T-helper 2 cell (primary cell): ENCODE data around the gene MAP3K15.
"Not testable (repeated sequence)": the region's sequence is repeated elsewhere in the genome, so short reads cannot be mapped to it uniquely, and the experiment has no call there.

ENCODE experiments used
- DNase-seq, 5 experiments: peaks; one replicate each; pipeline versions ENCODE4 v3.0.0 to v3.0.0-alpha.2; 2012 to 2022

Gene MAP3K15

DNA sequence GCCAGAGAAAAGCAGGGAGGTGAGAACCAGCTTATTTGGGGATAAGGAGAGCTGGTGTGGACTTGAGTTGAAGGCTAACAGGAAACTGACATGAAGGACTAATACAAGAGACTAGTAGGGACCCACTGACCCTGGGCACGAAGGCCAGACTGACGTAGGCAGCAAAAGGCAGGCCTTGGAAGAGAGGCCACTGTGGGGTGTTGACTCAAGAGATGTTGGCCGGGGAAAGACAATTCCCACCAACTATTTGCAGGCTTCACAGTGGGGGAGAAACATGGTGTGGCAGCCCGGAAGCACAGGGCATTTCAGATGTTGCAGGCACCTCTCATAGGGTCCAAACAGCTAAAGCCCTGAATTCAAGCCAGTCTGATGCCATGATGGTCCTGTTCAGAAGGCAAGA lies 24.4 kb upstream of the MAP3K15 start:
- no peak for DNase-seq

DNA sequence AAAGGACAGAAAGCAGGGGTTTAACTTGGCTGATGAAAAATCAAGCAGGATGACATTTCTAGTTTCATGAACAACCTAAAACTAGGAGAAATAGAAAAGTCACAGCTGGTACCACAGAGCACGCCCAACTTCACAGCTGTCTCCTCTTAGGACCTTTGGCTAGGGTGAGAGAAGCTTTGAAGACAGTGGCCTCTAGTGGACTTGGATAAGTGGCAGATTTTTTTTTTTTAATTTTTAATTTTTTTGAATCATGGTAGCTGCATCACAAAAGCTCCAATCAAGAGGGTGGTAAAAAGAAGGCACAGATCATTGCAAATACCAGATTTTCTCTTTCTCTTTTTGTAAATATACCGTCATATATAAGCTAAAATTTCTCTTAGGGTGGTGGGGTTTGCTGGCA lies 20.2 kb upstream of the MAP3K15 start:
- DNase-seq = peak in 1 of 5 experiments; percentile 8

DNA sequence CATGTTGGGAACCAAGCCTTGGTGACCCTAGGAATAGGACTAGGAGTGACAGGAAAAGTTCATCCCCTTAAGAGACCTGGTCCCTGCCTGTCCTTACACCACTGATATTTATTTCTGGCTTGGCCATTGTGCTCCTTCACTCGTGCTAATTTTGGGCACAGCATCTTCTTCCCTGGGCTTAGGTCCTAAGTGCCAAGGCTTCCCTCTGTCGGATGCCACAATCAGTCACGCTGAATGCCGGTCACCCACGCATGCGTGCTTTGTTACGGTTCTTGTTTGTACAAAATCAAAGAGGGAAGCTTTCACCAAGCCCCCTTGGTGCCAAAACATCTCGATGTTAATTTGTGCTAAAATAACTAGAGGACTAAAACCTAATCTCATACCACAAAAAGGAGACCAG lies 17.4 kb upstream of the MAP3K15 start:
- DNase-seq = no peak

DNA sequence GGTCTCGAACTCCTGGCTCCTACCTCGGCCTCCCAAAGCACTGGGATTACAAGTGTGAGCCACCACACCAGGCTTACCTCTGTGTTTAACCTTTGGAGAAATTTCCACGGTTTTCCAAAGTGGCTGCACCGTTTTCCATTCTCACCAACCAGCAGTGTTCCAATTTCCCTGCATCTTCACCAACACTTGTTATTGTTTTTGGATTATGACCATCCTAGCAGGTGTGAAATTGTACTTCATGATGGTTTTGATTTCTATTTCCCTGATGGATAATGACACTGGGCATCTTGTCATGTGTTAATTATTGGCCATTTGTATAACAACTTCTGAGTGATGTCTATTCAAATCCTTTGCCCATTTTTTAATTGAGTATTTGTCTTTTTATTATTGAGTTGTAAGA lies 2.7 kb upstream of the MAP3K15 start:
- DNase-seq = no peak

DNA sequence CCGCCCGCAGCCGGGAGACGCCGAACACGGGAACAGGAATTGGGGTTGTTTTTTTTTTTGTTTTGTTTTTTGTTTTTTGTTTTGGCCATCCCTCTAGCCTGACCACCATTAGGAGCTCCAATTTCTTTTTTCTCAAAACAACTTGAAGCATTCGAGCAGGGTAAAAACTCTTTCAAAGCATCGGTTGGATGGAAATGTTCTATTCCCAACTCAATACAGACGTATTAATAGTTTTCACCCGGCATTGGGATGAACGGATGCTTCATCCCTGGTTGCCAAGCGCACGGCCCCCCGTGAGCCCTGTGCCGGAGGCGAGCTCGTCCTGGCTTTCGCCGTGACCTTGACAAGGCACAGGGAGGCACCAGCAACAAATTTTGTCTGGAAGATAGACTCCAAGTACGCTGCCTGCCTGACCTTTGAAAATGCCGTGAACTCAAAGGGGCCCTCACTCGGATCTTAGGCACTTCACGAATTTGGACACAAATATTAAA lies 352 bp upstream of the MAP3K15 start:
- no peak for DNase-seq

DNA sequence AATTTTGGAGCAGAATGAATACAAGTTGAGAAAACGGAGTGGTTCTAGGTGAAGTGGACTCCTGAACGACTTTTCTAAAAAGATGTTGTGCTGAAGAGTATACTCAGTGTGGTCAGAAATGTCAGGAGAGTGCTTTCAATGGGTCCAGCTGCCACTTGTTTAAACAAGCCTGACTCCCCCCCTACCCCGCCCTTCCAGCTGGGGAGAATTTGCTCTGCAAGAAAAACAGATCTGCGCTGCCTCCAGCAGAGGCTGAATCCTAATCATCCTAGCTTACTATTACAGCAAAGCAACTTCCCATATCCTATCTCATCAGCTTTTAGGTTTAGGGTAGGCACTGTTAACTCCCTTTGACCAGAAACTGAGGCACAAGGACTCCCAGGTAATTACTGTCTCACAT lies 1.9 kb downstream of the MAP3K15 start:
- DNase-seq = no peak

DNA sequence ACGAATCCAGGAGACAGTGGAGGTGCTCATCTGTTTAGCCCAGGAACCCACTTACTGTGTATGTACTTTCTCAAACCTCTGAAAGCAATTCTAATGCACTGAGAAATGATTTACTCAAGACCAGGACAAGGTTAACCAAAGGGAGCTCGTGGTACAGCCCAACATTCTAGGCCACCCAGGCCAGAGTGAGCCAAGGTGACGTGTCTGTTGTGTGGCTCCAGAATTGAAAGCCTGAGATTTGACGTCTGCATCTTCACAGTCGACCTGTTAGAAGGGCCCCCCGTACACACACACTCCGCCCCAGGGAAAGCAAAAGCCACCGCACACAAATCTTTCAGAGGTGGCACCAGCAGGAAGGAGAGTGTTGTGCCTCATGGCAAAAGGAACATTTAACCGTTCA lies 2.3 kb downstream of the MAP3K15 start:
- no peak for DNase-seq

DNA sequence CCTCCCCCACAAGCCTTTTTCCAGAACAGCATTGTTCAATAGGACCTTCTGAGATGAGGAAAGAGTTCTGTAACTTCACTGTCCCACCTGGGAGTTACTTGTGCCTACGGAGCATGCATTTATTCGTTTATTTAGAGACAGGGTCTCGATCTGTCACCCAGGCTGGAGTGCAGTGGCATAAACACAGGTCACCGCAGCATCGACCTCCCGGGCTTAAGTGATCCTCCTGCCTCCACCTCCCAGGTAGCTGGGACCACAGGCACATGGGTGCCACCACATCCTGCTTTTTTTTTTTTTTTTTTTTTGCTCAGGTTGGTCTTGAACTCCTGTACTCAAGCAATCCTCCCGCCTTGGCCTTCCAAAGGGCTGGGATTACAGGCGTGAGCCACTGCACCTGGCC lies 2.9 kb downstream of the MAP3K15 start:
- DNase-seq = no peak

DNA sequence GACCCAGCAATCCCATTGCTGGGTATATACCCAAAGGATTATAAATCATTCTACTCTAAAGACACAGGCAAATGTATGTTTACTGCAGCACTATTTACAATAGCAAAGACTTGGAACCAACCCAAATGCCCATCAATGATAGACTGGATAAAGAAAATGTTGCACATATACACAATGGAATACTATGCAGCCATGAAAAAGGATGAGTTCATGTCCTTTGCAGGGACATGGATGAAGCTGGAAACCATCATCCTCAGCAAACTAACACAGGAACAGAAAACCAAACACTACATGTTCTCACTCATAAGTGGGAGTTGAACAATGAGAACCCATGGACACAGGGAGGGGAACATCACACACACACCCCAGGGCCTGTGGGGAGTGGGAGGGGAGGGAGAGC lies 3.5 kb downstream of the MAP3K15 start:
- DNase-seq = not testable (repeated sequence)

DNA sequence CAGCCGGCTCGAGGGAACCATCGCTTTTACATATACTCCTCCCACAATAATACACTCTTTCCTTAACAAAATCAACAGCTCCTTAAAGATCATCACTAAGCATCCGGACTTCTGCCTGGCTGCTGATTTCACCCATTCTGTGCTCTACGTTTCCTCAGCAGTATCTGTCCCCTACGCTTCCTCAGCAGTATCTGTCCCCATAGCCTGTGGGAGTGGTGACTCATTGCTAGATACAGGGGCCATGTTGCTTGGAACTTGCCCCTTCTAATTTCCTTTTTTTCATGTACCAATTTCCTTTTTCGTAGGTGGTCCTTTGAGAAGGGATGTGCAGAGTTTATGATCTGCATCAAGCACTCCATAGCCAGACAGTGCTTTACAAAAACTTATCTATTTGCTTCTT lies 18.6 kb downstream of the MAP3K15 start:
- no peak for DNase-seq

DNA sequence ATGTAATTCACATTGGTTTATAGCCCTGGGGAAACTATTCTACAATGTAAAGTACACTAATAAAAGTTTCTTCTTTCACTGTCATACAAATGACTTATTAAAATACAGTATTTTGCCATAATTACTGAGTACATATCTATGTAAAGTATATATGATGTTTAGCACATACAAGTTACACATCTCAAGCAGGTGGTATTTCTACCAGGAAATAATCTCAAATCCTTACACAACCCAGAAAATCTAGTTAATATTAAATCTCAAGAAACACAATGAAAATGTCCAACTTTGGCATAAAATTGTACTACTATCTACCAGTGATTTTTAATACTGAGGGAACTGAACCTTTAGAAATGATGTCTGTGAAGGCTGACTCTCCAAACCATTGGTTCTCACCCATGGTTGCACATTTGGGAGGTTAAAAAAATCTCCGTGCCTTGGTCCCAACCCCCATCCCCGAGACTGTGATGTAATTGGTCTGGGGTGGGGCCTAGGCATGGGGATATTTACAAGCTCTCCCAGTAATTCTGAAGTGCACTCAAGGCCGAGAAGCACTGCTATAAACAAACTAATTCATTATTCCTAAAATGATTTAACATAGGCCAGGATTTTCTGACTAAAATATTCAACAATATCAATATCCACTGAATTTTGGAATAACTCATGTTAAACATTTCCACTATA lies 27.6 kb downstream of the MAP3K15 start:
- DNase-seq = no peak

DNA sequence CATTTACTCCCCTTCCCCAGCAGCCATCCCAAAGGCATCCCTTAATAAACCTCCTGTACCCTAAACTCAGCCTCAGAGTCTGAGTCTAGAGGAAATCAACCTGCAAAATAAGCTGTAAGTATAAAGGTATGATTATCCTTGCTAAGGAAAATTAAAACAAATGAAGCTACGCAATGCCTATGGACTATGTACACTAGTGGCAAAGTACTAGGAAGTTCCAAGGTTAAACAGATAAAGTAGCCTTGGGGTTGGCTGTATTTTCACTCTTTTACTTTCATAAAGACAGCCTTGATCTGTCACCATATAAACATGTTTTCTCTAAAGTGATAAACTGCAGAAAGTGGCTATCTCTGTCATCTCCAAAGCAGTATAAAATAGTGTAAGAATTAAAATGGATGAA lies 35.9 kb downstream of the MAP3K15 start:
- DNase-seq = no peak

DNA sequence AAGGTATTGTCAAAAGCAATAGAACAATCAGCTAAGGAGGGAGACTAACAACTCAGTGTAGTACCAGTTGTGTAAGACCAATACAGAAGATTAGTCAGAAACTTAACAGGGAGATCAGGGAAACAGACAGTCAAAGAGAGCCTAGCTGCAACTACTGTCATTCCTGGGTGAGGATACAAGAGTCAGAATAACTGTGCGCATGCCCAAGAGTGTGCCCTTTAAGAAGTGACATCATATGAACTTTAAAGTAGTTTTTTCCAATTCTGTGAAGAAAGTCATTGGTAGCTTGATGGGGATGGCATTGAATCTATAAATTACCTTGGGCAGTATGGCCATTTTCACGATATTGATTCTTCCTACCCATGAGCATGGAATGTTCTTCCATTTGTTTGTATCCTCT lies 46.9 kb downstream of the MAP3K15 start:
- DNase-seq = not testable (repeated sequence)

DNA sequence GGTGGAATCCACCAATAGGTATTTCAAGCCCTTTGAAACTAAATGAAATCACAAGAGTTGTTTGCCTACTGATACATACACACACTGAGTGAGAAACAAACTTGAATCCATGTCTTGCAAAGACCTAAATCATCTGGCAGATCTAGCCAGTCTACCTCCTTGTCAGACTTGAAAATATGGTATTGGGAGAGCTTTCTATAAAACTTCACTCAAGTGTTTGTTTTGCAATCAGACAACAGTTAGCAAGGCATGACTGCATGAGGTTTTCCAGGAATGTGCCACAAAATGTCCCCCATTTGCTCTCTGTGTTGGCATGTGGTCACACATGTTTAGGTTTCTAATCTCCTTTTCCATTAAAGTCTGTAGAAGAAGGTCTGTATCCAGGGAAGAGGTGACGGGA lies 52.4 kb downstream of the MAP3K15 start:
- no peak for DNase-seq

DNA sequence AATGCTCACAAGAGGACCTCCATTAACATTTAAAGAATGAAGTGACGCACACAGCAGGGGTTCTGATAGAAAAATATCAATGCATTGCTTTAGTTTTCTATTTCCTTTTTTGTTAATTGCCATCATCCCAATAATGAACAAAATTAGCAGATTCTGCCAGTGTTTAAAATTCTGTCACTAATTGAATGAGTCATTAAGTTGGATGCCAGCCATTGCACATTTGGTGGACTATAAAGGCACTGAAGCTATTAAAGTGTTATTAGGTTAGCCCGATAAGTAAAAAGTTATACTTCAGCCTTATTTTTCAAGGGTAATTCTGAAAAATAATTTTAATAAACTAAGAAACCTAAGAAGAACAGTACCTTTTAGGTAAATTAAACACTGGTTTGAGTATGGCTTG lies 53.1 kb downstream of the MAP3K15 start:
- no peak for DNase-seq

DNA sequence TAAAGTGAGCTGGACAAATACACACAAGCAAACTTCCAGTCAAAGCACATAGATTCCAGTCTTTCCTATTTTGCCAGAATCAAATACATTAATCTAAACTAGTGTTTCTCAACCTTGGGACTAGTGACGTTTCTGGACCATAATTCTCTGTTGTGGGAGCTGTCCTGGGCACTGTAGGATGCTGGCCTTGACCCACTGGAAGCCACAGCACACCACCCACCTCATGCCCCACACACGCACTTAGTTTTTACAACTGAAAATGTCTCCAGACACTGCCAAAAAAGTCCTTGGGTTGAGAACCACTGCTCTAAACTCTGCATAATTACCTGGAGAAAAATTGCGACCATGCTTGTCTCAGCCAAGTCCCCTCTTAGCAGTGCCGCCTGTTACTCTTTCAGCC lies 57.6 kb downstream of the MAP3K15 start:
- DNase-seq = no peak

DNA sequence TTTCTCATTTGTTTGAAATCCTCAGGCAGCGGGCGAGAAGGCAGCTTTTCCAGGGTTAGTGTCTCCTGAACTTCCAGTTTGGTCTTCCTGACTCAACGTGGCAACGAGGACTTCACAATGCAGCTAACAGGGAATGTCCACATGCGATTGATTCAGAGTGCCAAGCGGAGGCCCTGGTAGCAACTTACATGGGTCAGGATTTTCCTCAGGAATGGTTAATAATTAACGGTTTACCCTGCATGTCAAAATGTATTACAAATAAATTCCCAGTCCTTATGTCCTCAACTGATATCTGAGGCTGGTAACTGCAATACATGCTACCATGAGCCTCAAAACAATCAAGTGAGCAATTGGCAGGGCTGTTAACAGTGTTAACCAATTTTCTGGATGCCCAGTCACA lies 67.2 kb downstream of the MAP3K15 start:
- no peak for DNase-seq

DNA sequence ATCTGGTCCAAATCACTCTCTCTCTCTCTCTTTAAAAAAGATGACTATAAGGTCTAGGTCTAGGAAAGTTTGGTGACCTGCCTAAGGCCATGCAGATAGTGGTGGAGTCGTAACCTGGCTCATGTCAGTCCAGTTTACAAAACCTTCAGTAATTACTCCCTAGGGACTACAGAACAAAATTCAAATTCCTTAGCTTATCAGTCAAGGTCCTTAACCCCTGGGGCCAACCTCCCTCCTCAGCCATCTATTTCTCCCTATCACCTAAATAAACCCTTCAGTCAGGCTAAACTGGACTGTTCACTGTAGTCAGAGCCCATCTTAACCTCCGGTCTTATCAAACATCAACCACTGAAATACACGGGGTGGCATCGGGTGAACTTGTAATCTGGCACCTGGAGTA lies 68.9 kb downstream of the MAP3K15 start:
- DNase-seq = no peak

DNA sequence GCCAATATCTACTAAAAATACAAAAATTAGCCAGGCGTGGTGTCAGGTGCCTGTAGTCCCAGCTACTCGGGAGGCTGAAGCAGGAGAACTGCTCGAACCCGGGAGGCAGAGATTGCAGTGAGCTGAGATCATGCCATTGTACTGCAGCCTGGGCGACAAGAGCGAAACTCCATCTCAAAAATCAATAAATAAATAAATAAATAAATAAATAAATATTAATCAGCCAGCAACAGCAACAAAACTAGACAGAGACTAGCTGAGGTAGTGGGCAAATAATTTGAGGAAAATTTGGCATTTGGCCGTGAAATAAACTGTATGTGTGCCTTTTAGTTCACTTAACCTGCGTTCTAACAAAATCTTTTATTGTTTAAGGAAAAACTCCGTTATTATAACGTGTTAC lies 69.5 kb downstream of the MAP3K15 start:
- DNase-seq = not testable (repeated sequence)

DNA sequence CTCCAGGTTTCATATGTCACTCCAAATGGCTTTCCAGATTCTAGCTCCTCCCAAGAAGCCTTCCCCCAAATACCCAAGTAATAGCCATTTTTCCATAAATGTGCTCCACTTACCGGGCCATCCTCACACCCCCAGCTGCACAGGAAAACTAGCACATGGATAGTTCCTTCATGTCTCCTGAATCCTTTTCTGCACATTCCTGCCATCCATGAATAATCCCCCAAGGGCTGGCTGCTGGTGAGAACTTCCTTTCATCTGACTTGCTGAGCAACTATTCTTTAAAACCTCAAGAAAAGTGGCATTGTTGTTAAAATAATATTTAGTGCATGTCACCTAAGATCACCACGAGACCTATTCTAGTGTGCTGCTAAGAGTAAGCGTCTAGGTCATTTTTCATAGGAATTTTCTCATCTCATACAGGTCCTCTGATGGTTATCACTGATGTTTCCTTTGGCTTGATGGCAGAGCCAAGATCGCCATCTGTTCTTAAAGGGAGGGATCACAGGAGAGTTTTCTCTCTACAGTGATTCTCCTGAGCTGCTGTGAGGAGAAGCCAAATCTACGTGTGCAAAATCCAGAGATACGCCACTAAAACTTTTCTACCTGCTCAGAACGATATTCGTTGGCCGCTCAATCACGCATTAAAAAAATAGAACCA lies 71.3 kb downstream of the MAP3K15 start:
- DNase-seq = no peak

DNA sequence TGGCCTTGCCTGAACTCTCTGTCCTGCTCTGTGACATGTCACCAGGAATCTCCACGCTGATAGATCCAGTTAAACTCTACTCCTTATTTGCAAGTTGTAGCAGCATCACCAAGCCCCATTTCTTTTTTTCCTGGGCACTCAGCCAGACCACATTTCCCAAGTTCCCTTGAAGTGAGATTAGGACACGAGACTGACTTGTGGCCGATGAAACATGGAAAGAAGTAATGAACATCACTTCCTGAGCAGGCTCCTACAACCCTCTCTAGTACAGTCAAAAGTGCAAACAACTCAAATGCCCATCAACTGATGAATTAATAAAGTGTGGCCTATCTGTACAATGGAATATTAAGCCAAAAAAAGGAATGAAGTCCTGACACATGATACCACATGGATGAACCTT lies 74.6 kb downstream of the MAP3K15 start:
- DNase-seq = no peak

DNA sequence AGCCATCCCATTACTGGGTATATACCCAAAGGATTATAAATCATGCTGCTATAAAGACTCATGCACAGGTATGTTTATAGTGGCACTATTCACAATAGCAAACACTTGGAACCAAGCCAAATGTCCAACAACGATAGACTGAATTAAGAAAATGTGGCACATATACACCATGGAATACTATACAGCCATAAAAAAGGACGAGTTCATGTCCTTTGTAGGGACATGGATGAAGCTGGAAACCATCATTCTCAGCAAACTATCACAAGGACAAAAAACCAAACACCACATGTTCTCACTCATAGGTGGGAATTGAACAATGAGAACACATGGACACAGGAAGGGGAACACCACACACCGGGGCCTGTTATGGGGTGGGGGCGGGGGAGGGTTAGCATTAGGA lies 92.6 kb downstream of the MAP3K15 start:
- DNase-seq = not testable (repeated sequence)

DNA sequence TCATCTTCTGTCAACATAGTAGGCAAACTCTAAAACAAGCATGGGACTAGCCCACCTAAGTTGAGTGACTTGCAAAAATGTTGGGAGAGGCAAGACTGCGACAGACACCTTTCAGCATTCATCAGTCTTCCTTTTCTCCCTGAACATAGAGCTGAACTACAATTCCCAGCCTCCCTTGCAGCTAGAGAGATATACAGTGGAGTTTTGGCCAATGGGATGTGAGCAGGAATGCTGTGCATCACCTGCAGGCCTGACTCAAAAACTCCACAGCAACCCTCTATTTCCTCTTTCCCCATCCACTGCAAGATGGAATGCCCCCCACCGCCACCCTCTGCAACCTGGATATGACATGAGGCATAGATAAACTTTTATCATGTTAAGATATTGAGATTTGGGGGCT lies 105.0 kb downstream of the MAP3K15 start:
- DNase-seq = no peak

DNA sequence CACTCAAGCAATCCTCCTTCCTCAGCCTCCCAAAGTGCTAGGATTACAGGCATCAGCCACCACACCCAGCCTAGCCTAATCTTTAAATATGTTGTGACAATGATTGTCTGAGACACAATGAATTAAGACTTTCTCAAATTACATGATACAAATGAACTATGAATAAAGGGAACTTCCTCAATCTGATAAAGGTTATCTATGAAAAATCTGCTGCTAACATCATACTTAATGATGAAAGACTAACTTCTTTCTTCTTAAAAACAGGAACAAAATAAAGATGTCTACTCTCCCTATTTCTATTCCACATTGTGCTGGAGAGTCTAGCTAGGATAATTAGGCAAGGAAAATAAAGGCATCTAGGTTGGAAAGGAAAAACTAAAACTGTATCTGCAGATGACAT lies 111.6 kb downstream of the MAP3K15 start:
- DNase-seq = no peak

DNA sequence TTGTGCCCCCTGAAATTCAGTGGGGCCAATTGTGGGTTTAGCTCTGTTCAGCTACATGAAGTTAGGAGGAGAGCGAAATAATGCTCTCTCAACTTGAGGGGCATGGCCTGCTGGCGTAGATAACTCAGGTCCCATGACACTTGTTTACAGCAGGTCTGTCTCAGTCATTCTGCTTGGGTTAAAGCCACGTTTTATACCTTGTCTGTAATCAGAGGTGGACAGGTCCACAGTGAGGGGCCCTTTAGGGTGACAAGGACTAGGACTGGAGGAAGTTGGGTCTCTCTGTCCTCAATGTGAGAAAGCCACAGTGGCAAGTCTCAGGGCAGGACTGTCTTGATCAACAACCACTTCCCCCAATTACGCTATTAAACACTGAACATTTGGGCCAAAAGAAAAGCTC lies 122.6 kb downstream of the MAP3K15 start:
- no peak for DNase-seq
